Measurements from ENCODE around the gene CEP350.

- TF ChIP-seq EZH2 (IDR thresholded peaks at IDR 0.05), result no peak
- TF ChIP-seq POLR2AphosphoS5 (IDR thresholded peaks at IDR 0.05; ENCODE audit: borderline replicate concordance, low read depth, low read length), result no peak
Measured at GRCh38 chr1:179926850-179927205, 27.8 kb upstream of the CEP350 start.
